CD14-positive monocyte (primary cell): ENCODE data around the gene IER5. TPM values are rescaled to one million over a fixed set of nuclear protein-coding genes. Genes with fewer than 3 reads are reported as not detected.
A peak's percentile ranks its signal among the peaks of the same experiment; 100 is the strongest.

ENCODE experiments used
- DNase-seq, 3 donors: peaks; one replicate each; pipeline ENCODE4 v3.0.0-alpha.2; 2011 to 2022
- H2AFZ ChIP-seq: 2 replicates; pipeline ENCODE4 v1.6.0; 2012; ENCODE audit warnings: mild to moderate bottlenecking, low read depth, low read length, inconsistent platforms; ENCODE audit not compliant: insufficient read depth, poor library complexity, severe bottlenecking
- H3K27ac ChIP-seq, 2 donors: 1 replicate in 1 of 2; 2 replicates in 1 of 2; pipeline ENCODE4 v1.5.1; 2012 to 2013; ENCODE audit warnings: low read length in 2 of 2, control low read depth in 1 of 2, inconsistent platforms in 1 of 2, low read depth in 1 of 2, mild to moderate bottlenecking in 1 of 2
- H3K27me3 ChIP-seq, 2 donors: one replicate each; pipeline versions ENCODE4 v1.6.0 to v1.6.1; 2011 to 2013; ENCODE audit warnings: low read length in 2 of 2; ENCODE audit not compliant: control insufficient read depth in 2 of 2, insufficient read depth in 2 of 2
- H3K36me3 ChIP-seq, 2 donors: replicated peaks in 1 of 2; 1 replicate in 1 of 2; 2 replicates in 1 of 2; pipeline versions ENCODE4 v1.5.1 to v1.6.1; 2012 to 2013; ENCODE audit warnings: low read length in 2 of 2, control low read depth in 1 of 2, inconsistent platforms in 1 of 2, mild to moderate bottlenecking in 1 of 2; ENCODE audit not compliant: insufficient read depth in 2 of 2, control insufficient read depth in 1 of 2
- H3K4me1 ChIP-seq, 2 donors: 1 replicate in 1 of 2; 2 replicates in 1 of 2; pipeline versions ENCODE4 v1.5.1 to v1.6.1; 2012 to 2013; ENCODE audit warnings: low read length in 2 of 2, control low read depth in 1 of 2, inconsistent platforms in 1 of 2, mild to moderate bottlenecking in 1 of 2, moderate library complexity in 1 of 2; ENCODE audit not compliant: insufficient read depth in 2 of 2, control insufficient read depth in 1 of 2
- H3K4me2 ChIP-seq: replicated peaks from 2 replicates; pipeline ENCODE3; 2012; ENCODE audit warnings: low read length, moderate library complexity, mild to moderate bottlenecking; ENCODE audit not compliant: poor library complexity, severe bottlenecking; ENCODE audit errors: extremely low read depth
- H3K4me3 ChIP-seq, 3 experiments: fragments of 200-600 bp in 1 of 3; sonication (generic) in 1 of 3; replicated peaks in 1 of 3; 1 replicate in 2 of 3; 2 replicates in 1 of 3; pipeline ENCODE4 v1.5.1; 2011 to 2013; ENCODE audit warnings: low read length in 3 of 3, mild to moderate bottlenecking in 3 of 3, control low read depth in 2 of 3, low read depth in 2 of 3, inconsistent platforms in 1 of 3, moderate library complexity in 1 of 3
- H3K79me2 ChIP-seq: 2 replicates; pipeline ENCODE4 v1.6.0; 2012; ENCODE audit warnings: mild to moderate bottlenecking, control low read depth, inconsistent platforms, low read length, moderate library complexity; ENCODE audit not compliant: insufficient read depth
- H3K9ac ChIP-seq: 2 replicates; pipeline ENCODE4 v1.6.0; 2017; ENCODE audit warnings: low read length, mild to moderate bottlenecking; ENCODE audit not compliant: insufficient read depth, poor library complexity, severe bottlenecking
- H3K9me3 ChIP-seq, 2 donors: replicated peaks in 1 of 2; 1 replicate in 1 of 2; 2 replicates in 1 of 2; pipeline versions ENCODE4 v1.5.1 to v1.6.1; 2012 to 2013; ENCODE audit warnings: low read length in 2 of 2, control low read depth in 1 of 2; ENCODE audit not compliant: control insufficient read depth in 1 of 2, insufficient read depth in 1 of 2
- H4K20me1 ChIP-seq: 2 replicates; pipeline ENCODE4 v1.6.0; 2012; ENCODE audit warnings: mild to moderate bottlenecking, low read length, control low read depth, moderate library complexity; ENCODE audit not compliant: insufficient read depth
- H3K27ac Mint-ChIP-seq, 7 donors: one replicate each; pipeline ENCODE4 v1.8.0; 2020; ENCODE audit warnings: mild to moderate bottlenecking in 7 of 7, mixed read lengths in 7 of 7, moderate library complexity in 6 of 7, inconsistent platforms in 2 of 7
- H3K27me3 Mint-ChIP-seq, 3 donors: one replicate each; pipeline ENCODE4 v1.8.0; 2021 to 2022; ENCODE audit warnings: low read depth in 3 of 3, mild to moderate bottlenecking in 3 of 3, mixed read lengths in 3 of 3, moderate library complexity in 3 of 3, inconsistent platforms in 1 of 3
- H3K36me3 Mint-ChIP-seq, 2 donors: one replicate each; pipeline ENCODE4 v1.8.0; 2020; ENCODE audit warnings: mixed read lengths in 2 of 2, inconsistent platforms in 1 of 2, mild to moderate bottlenecking in 1 of 2
- H3K4me1 Mint-ChIP-seq: one replicate; pipeline ENCODE4 v1.8.0; 2020; ENCODE audit warnings: mild to moderate bottlenecking, mixed read lengths
- H3K4me3 Mint-ChIP-seq, 2 donors: one replicate each; pipeline ENCODE4 v1.8.0; 2020; ENCODE audit warnings: mild to moderate bottlenecking in 2 of 2, mixed read lengths in 2 of 2, moderate library complexity in 1 of 2
- H3K9me3 Mint-ChIP-seq, 7 donors: one replicate each; pipeline ENCODE4 v1.8.0; 2020 to 2022; ENCODE audit warnings: mixed read lengths in 7 of 7, mild to moderate bottlenecking in 6 of 7, moderate library complexity in 6 of 7, inconsistent platforms in 2 of 7
- CTCF ChIP-seq: fragments of 200-600 bp; IDR thresholded peaks from one replicate; pipeline ENCODE4 v1.8.0; 2022; ENCODE audit warnings: antibody characterized with exemption, mild to moderate bottlenecking
- WGBS: methylation state at CpG from one replicate; pipeline ENCODE4 v1.1.5; 2013; ENCODE audit warnings: missing lambda C conversion rate; ENCODE audit not compliant: insufficient coverage; 5-methylcytosine and 5-hydroxymethylcytosine counted together
- intact Hi-C, 2 donors: fragments of 100-400 bp; cut with micrococcal nuclease; formaldehyde crosslinking; loops; one replicate each; pipeline versions ENCODE4 v1.15.0 to v1.15.1; 2023
- polyA plus RNA-seq, 3 donors: library from polyadenylated mRNA; depleted of rRNA in 1 of 3; unstranded in 2 of 3; stranded (reverse) in 1 of 3; fragments of 300-500 nt in 2 of 3; fragments of >200 nt in 1 of 3; fragmentation: Illumina TruSeq in 2 of 3; gene quantifications; 1 replicate in 2 of 3; 2 replicates in 1 of 3; pipeline ENCODE4 v1.2.3, GENCODE V29; 2012 to 2021

The IER5 gene
- polyA plus RNA-seq, 3 donors: 13.7 to 110 (median 29.0) TPM

GRCh38 chr1:181092056-181092455 is 3.6 kb downstream of the IER5 start:
- TF ChIP-seq CTCF: no peak
- no peaks in the 10 kb centered on the region for H3K27me3 ChIP-seq
- peak overlapping the region in 2 of 3 experiments; percentile 10 to 91 for H3K4me3 ChIP-seq
- Mint-ChIP-seq H3K4me1 (peaks cover 51% of the 10 kb centered on the region), H3K27me3 (peaks cover 0 to 3% (median 0%) of the 10 kb centered on the region in 3 donors), H3K4me3 (peak overlapping the region; percentile 100), H3K9me3 (peaks cover 0 to 2% (median 0%) of the 10 kb centered on the region in 7 donors), H3K27ac (peak overlapping the region in 3 of 7 donors; percentile 3 to 73 (median 47)), H3K36me3 (peaks cover 39 to 48% of the 10 kb centered on the region in 2 donors)
- no peak overlapping the region for H3K27ac ChIP-seq
- no peak for DNase-seq
- no peak overlapping the region for H3K9ac ChIP-seq
- peaks cover 36 to 51% of the 10 kb centered on the region in 2 donors for H3K4me1 ChIP-seq
- peaks cover 5 to 37% of the 10 kb centered on the region in 2 donors for H3K36me3 ChIP-seq
- H4K20me1 ChIP-seq: peaks cover 88% of the 10 kb centered on the region
- 94% methylated on average over 2 of the region's 2 CpGs for WGBS
- H3K79me2 ChIP-seq: peaks cover 60% of the 10 kb centered on the region
- no peak overlapping the region for H2AFZ ChIP-seq
- no peaks in the 10 kb centered on the region for H3K9me3 ChIP-seq
- peak overlapping the region; percentile 91 for H3K4me2 ChIP-seq
- intact Hi-C loops: no loop called here

GRCh38 chr1:181092883-181093458 is 4.5 kb downstream of the IER5 start:
- H3K27ac ChIP-seq: no peak overlapping the region
- Mint-ChIP-seq H3K36me3 (peaks cover 39 to 48% of the 10 kb centered on the region in 2 donors), H3K4me1 (peaks cover 46% of the 10 kb centered on the region), H3K27ac (peak overlapping the region in 5 of 7 donors; percentile 26 to 73 (median 51)), H3K9me3 (peaks cover 0 to 2% (median 0%) of the 10 kb centered on the region in 7 donors), H3K4me3 (peak overlapping the region; percentile 45 to 52), H3K27me3 (peaks cover 0 to 3% (median 3%) of the 10 kb centered on the region in 3 donors)
- peaks cover 91% of the 10 kb centered on the region for H4K20me1 ChIP-seq
- peaks cover 56% of the 10 kb centered on the region for H3K79me2 ChIP-seq
- H3K9ac ChIP-seq: no peak overlapping the region
- H2AFZ ChIP-seq: no peak overlapping the region
- no peak for DNase-seq
- no peaks in the 10 kb centered on the region for H3K9me3 ChIP-seq
- no peaks in the 10 kb centered on the region for H3K27me3 ChIP-seq
- peak overlapping the region in 1 of 3 experiments; percentile 28 for H3K4me3 ChIP-seq
- intact Hi-C loops: no loop called here
- H3K36me3 ChIP-seq: peaks cover 5 to 37% of the 10 kb centered on the region in 2 donors
- peak overlapping the region; percentile 91 for H3K4me2 ChIP-seq
- 100% methylated on average over 1 of the region's 4 CpGs for WGBS
- peaks cover 28 to 44% of the 10 kb centered on the region in 2 donors for H3K4me1 ChIP-seq
- no peak for TF ChIP-seq CTCF
